ENCODE measurements around the gene MIPOL1. TPM values are rescaled to one million over a fixed set of nuclear protein-coding genes. Genes with fewer than 3 reads are reported as not detected.

Gene MIPOL1, protein sequence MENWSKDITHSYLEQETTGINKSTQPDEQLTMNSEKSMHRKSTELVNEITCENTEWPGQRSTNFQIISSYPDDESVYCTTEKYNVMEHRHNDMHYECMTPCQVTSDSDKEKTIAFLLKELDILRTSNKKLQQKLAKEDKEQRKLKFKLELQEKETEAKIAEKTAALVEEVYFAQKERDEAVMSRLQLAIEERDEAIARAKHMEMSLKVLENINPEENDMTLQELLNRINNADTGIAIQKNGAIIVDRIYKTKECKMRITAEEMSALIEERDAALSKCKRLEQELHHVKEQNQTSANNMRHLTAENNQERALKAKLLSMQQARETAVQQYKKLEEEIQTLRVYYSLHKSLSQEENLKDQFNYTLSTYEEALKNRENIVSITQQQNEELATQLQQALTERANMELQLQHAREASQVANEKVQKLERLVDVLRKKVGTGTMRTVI
- total RNA-seq, result 10.8 and 18.2 TPM in 2 replicates

DNA sequence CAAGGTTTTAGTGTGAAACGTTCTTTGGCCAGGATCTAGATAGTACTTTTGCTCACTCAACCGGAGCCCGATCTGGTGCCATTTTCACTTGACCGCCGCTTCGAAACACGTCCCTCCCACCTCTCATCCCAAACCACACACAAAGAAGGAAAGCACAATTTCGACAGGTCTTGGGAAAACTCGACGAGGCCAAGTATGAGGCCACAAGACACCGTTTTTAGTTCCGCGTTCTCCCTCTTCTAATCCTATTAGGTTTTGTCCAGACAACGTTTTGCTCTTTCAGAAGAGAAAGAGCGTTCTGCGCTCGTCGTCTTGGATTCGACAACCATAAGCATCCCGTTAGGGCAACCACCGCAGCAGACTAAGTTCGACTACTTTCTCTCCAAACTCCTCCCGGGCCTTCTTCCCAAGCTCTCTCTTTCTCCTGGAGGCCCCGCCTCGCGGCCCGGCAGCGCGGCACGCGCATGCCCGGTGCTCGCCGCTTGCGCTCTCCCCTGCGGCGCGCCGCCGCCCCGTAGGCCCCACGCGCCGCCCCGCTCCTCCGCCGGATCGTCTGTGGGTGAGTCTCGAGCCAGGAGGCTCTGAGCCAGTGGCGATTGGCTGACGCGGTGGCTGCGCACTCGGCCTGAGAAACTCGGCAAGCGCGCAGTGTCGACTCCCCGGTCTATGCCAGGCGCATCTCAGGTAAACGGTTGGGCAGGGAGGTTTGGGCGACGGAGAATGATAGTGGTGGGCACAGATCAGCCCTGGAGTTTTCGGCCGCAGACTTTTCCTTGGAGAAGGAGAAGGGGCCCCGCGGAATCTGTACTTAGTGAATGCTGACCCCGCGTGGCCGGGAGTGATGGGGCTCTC lies at the start of gene MIPOL1:
MIPOL1 (plus strand) TSS at position 517 of the 852 bp plus-strand sequence. CDS start 49,952 bp downstream, outside the sequence.

DNA sequence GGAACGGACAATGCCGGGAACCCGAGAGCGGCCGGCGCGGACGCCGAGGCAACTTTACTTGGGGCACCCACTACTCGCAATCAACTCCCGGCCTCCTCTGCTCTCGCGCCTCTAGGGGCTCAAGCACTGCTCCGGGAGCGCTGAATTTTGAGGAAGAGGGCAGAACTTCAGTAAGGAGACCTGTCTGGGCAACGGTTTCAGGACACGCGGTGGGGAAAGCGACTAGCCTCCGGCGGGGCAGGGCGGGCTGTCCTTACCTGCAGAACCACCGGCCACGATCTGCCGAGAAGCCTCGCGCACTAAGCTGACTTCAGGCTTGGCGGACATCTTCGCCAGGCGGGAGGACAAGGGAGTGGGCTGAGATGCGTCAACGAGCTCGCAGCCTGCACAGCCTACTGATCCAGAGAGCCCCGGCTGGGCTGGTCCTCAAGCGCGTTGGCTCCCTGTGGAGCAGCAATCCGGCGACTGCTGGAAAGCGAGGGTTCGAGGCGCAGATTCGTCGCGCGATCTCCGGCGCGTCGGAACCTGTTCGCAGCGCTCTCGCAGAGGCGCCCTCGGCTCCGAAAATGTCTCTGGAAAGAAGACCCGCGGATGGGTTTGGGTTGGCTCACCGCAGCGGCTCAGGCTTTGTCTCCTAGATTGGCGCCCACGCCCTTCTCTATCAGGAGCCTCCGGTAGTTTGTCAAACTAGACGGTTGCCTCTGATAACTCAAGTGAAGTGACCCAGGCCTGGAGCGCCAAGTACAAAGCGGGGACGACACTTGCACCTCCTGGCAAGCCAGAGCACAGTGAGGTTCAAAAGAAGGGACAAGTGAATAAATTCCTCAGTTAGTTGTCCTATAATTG lies 25.5 kb upstream of the MIPOL1 start, which contains the start of gene SLC25A21:
SLC25A21 (minus strand) TSS at position 583 of the 846 bp plus-strand sequence.

DNA sequence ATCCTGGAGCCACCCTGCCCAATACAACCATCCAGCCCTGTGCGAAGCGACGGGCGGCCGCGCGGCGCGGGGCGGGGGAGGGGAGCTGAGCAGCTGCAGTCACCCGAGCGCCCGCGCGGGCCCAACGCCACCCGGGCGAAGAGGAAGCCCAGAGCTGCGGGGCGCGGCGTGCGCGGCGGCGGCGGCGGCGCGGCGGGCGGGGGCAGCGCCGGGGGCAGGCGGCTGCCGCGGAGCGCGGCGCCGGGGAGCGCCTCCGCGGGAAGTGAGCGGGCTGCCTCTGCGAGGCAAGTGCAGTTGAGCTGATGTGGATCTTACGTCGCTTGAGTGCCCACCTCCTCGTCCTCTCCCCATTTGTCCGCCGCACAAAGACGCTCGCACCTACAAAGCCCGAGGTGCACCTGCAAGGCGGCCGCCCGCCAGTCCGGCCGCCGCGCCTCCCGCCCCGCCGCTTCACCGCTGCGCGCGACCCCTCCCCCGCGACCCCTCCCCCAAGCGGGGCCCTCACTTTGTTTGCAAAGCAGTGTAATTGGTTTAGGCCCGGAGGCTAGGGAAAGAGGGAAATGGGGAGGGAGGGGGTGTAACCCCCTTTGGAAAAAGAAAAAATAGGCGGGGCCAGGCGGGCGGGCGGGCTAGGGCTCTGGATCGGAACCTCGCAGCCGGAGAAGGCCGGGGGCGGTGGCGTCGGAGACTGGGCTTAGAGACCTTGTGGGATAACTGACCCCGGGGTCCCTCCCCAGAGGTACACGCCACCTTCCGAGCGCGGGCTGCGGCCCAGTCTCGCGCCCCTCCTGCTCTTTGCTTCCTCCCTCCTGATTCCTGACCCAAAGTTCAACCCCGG lies 397.5 kb downstream of the MIPOL1 start, which contains the start of the genes FOXA1 and TTC6:
FOXA1 (minus strand) TSS at position 279 of the 838 bp plus-strand sequence; CDS start at position 2, 277 bp downstream.
TTC6 (plus strand) TSS at position 659 of the 838 bp plus-strand sequence. CDS start 26,436 bp downstream, outside the sequence.

Small RNA genes lying within 50 kb of the gene (small RNA-seq; reads per million reads assigned to genes)
- gene RNU6-273P (not detected), gene RNU6-886P (not detected)

Other genes with a start within 250 kb of the MIPOL1 start
- gene SLC25A21, start 25.3 kb upstream of the MIPOL1 start, total RNA-seq, result 0.39 and 0.54 TPM in 2 replicates

Data from articular chondrocyte of knee joint (primary cell).